Esophagus squamous epithelium (tissue), 5 donors: ENCODE results near the gene AFDN. TPM values are rescaled to one million over a fixed set of nuclear protein-coding genes. Genes with fewer than 3 reads are reported as not detected.

ENCODE experiments used
- DNase-seq: peaks from one replicate; lab custom pipeline; 2025; lab: John Stamatoyannopoulos, UW
- H3K27ac ChIP-seq, 4 donors: fragments of 200-600 bp; sonication (generic); one replicate each; pipeline ENCODE4 v1.5.1; 2016 to 2019; ENCODE audit warnings: mild to moderate bottlenecking in 1 of 4
- H3K27me3 ChIP-seq, 4 donors: fragments of 200-600 bp; sonication (generic); 1 replicate in 3 of 4; 2 replicates in 1 of 4; pipeline versions ENCODE4 v1.5.1 to v1.6.0; 2017 to 2021; ENCODE audit warnings: antibody characterized with exemption in 1 of 4
- H3K36me3 ChIP-seq, 3 donors: fragments of 200-600 bp; sonication (generic); one replicate each; pipeline ENCODE4 v1.5.1; 2016 to 2019
- H3K4me1 ChIP-seq, 3 donors: fragments of 200-600 bp; sonication (generic); one replicate each; pipeline ENCODE4 v1.5.1; 2017 to 2019
- H3K4me3 ChIP-seq, 4 donors: fragments of 200-600 bp; sonication (generic); 1 replicate in 3 of 4; 2 replicates in 1 of 4; pipeline ENCODE4 v1.5.1; 2016 to 2019; ENCODE audit warnings: mild to moderate bottlenecking in 2 of 4, moderate library complexity in 1 of 4
- H3K9me3 ChIP-seq, 3 donors: fragments of 200-600 bp; sonication (generic); one replicate each; pipeline ENCODE4 v1.5.1; 2016 to 2019
- POLR2A ChIP-seq, 4 donors: fragments of 450-650 bp; IDR thresholded peaks; one replicate each; pipeline ENCODE4 v1.6.1; 2017; ENCODE audit warnings: antibody characterized with exemption in 4 of 4, mild to moderate bottlenecking in 4 of 4, moderate library complexity in 3 of 4
- WGBS, 2 donors: methylation state at CpG; one replicate each; pipeline ENCODE4 v1.1.5; 2018; 5-methylcytosine and 5-hydroxymethylcytosine counted together
- intact Hi-C: fragments of 100-400 bp; cut with DNase I; formaldehyde crosslinking; loops from one replicate; pipeline ENCODE4 v1.15.0; 2022
- total RNA-seq, 4 donors: library from RNA; depleted of rRNA; stranded (reverse); fragments of >200 nt; gene quantifications; one replicate each; pipeline ENCODE4 v1.1.0, GENCODE V29; 2016
- TF ChIP-seq, protein P1 (sequence below), 6 experiments: fragments of 450-650 bp in 4 of 6; fragments of 200-600 bp in 2 of 6; sonication (generic) in 2 of 6; IDR thresholded peaks; one replicate each; pipeline ENCODE4 v1.5.1; 2016 to 2019; ENCODE audit warnings: antibody characterized with exemption in 6 of 6, mild to moderate bottlenecking in 4 of 6, moderate library complexity in 4 of 6
- donor health status: DM: yes; HTN: yes; CAD: no.

The AFDN gene
- total RNA-seq, 4 donors from 2014 or later, result 93.8 to 250 (median 204) TPM

DNA sequence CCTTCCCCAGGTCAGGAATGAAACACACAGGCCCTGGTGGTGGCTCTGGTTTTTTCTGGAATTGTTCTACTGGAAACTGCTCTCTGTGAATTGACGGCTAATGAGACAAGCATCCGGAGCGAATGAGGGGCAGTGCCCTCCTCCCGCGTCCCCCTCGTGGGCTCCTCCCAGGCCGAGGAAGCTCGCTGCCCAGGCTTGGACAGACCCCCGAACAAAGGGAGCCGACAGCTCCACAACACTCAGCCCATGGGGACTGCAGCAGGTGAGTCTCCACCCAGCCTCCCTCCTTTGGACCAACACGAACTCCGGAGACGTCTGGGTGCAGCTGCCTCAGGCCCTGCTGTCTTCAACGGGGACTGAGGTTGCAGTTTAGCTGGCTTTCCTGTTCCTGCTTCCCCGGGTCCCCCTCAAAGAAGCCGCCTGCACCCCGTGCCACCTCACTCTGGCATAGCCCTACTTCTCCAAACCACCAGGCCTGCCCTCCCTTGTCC lies 31.3 kb upstream of the AFDN start:
- intact Hi-C loops, result no loop called here
- Histone ChIP-seq H3K9me3 (no peaks in the 10 kb centered on the region), H3K27ac (no peak overlapping the region), H3K27me3 (peaks cover 0 to 66% (median 0%) of the 10 kb centered on the region in 4 donors), H3K4me3 (no peak overlapping the region), H3K36me3 (no peaks in the 10 kb centered on the region), H3K4me1 (peaks cover 6 to 24% (median 8%) of the 10 kb centered on the region in 3 donors)
- no peak for TF ChIP-seq POLR2A (IDR thresholded peaks at IDR 0.05)
- TF ChIP-seq, protein P1, sequence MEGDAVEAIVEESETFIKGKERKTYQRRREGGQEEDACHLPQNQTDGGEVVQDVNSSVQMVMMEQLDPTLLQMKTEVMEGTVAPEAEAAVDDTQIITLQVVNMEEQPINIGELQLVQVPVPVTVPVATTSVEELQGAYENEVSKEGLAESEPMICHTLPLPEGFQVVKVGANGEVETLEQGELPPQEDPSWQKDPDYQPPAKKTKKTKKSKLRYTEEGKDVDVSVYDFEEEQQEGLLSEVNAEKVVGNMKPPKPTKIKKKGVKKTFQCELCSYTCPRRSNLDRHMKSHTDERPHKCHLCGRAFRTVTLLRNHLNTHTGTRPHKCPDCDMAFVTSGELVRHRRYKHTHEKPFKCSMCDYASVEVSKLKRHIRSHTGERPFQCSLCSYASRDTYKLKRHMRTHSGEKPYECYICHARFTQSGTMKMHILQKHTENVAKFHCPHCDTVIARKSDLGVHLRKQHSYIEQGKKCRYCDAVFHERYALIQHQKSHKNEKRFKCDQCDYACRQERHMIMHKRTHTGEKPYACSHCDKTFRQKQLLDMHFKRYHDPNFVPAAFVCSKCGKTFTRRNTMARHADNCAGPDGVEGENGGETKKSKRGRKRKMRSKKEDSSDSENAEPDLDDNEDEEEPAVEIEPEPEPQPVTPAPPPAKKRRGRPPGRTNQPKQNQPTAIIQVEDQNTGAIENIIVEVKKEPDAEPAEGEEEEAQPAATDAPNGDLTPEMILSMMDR (IDR thresholded peaks at IDR 0.05), result no peak
- WGBS, 2 donors, result 63 to 75% methylated on average over 6 to 11 of the region's 17 CpGs
- no peak for DNase-seq

DNA sequence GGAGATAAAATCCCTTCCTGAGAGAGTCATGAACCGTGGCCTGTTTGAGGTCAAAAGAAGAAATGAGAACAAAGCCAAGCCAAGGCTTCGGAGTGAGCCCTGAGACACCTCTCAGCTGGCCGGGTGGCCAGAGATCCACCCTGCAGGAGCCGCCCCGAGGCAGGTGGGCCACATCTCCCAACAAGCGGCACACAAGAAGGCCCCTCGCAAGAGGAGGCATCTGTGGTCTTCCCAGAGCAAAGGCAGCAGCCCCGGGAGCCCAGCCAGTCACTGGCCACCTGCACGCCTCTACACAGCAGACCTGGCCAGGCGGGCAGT lies 30.9 kb upstream of the AFDN start:
- 70 to 73% methylated on average over 2 to 4 of the region's 10 CpGs for whole genome bisulfite sequencing, 2 donors
- TF ChIP-seq, protein P1 (IDR thresholded peaks at IDR 0.05), result no peak
- no peak for TF ChIP-seq POLR2A (IDR thresholded peaks at IDR 0.05)
- peak overlapping the region in 3 of 4 donors; percentile 44 to 62 (median 45) for H3K4me3 ChIP-seq
- peaks cover 0 to 66% (median 0%) of the 10 kb centered on the region in 4 donors for H3K27me3 ChIP-seq
- H3K4me1 ChIP-seq, result peaks cover 6 to 24% (median 8%) of the 10 kb centered on the region in 3 donors
- no peaks in the 10 kb centered on the region for H3K36me3 ChIP-seq
- DNase-seq, result no peak
- peak overlapping the region in 1 of 4 donors; percentile 23 for H3K27ac ChIP-seq
- intact Hi-C loops, result no loop called here
- H3K9me3 ChIP-seq, result no peaks in the 10 kb centered on the region

DNA sequence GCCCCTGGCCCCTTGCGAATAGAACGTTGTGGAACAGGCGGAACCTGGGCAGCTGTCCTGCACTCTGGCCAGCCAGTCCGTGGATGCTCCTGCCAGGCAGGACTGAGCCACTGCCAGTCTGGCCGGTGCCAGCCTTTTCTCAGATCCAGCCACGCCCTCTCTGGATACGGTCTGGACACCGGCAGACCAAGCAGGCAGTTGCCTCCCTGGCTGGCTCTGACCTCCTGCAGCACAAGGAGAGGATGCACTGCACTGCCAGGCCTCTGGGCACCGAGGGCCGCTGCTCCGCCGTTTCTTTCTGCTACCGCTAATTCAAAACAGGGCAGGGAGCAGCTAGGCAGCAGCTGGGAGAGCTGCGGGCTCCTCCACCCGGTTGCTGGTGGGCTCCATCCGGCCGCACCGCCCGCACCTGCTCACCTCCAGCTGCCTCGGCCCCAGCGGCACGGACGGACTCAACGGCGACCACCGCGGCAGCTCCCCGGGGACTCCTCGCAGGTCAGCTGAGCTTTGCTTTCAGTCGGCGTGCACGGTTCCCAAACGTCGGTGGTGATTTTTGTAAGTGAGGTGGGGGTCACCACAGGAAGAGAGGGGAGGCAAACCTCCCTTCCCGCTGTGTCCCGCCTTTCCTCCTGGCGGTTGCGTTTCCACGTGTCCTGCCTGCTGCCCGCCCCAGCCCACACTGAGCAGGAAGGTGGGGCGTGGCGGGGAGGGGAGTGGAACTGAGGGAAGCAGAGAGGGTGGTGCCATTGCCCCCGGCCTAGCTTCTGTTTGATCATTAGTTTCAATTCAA lies 30.3 kb upstream of the AFDN start:
- intact Hi-C loops, result no loop called here
- H3K4me3 ChIP-seq, result peak overlapping the region; percentile 16 to 62 (median 44)
- peaks cover 0 to 66% (median 0%) of the 10 kb centered on the region in 4 donors for H3K27me3 ChIP-seq
- no peaks in the 10 kb centered on the region for H3K9me3 ChIP-seq
- H3K27ac ChIP-seq, result peak overlapping the region in 2 of 4 donors; percentile 23 to 37
- WGBS, 2 donors, result 15 to 17% methylated on average over 4 to 20 of the region's 43 CpGs
- DNase-seq, result no peak
- no peaks in the 10 kb centered on the region for H3K36me3 ChIP-seq
- TF ChIP-seq POLR2A (IDR thresholded peaks at IDR 0.05), result no peak
- TF ChIP-seq, protein P1 (IDR thresholded peaks at IDR 0.05), result no peak
- H3K4me1 ChIP-seq, result peaks cover 6 to 24% (median 8%) of the 10 kb centered on the region in 3 donors

DNA sequence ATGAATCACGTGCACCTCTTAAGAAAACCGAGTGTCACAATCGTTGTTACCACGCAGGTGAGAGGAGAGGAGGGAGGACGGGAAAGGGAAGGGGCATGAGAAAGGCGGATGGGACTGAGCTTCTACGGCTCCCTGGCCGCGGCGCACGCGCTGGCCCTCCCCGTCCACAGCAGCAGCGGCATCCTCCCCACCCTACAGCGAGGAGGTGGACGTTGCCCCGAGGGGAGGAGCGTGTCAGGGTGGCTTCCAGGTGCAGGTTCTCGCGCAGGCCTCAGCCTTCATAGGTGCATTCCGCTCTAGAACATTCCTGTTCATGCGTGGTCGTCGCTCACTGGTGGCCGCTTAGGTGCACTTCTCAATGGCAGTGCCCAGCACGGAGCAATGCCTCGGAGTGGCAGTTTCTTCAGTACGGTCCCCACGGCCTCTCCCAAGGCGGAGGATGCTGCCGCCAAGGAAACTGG lies 29.7 kb upstream of the AFDN start:
- TF ChIP-seq, protein P1 (IDR thresholded peaks at IDR 0.05), result no peak
- no peak for TF ChIP-seq POLR2A (IDR thresholded peaks at IDR 0.05)
- no peaks in the 10 kb centered on the region for H3K9me3 ChIP-seq
- H3K4me1 ChIP-seq, result peaks cover 6 to 24% (median 8%) of the 10 kb centered on the region in 3 donors
- 45 to 57% methylated on average over 18 to 20 of the region's 31 CpGs for WGBS, 2 donors
- peak overlapping the region; percentile 16 to 62 (median 44) for H3K4me3 ChIP-seq
- H3K36me3 ChIP-seq, result no peaks in the 10 kb centered on the region
- DNase-seq, result no peak
- H3K27me3 ChIP-seq, result peaks cover 0 to 60% (median 0%) of the 10 kb centered on the region in 4 donors
- H3K27ac ChIP-seq, result no peak overlapping the region
- intact Hi-C loops, result no loop called here
